ENCODE results near the gene SRGAP1.

- TF ChIP-seq ZNF184 (tag by site-specific recombination; IDR thresholded peaks at IDR 0.05) = no peak
- TF ChIP-seq, protein P1, sequence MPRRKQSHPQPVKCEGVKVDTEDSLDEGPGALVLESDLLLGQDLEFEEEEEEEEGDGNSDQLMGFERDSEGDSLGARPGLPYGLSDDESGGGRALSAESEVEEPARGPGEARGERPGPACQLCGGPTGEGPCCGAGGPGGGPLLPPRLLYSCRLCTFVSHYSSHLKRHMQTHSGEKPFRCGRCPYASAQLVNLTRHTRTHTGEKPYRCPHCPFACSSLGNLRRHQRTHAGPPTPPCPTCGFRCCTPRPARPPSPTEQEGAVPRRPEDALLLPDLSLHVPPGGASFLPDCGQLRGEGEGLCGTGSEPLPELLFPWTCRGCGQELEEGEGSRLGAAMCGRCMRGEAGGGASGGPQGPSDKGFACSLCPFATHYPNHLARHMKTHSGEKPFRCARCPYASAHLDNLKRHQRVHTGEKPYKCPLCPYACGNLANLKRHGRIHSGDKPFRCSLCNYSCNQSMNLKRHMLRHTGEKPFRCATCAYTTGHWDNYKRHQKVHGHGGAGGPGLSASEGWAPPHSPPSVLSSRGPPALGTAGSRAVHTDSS (tag by site-specific recombination; IDR thresholded peaks at IDR 0.05) = no peak
- TF ChIP-seq CTCF (tag by site-specific recombination; IDR thresholded peaks at IDR 0.05) = no peak
- no peak for TF ChIP-seq ZNF23 (tag by site-specific recombination; IDR thresholded peaks at IDR 0.05; ENCODE audit: borderline replicate concordance)
- TF ChIP-seq KLF1 (tag by site-specific recombination; IDR thresholded peaks at IDR 0.05) = no peak
- no peak for TF ChIP-seq ZFP69B (tag by site-specific recombination; IDR thresholded peaks at IDR 0.05)
- TF ChIP-seq SALL2 (tag by site-specific recombination; IDR thresholded peaks at IDR 0.05; ENCODE audit: borderline replicate concordance) = no peak
- TF ChIP-seq SP2 (tag by site-specific recombination; IDR thresholded peaks at IDR 0.05) = no peak
- no peak for TF ChIP-seq KLF16 (tag by site-specific recombination; IDR thresholded peaks at IDR 0.05)
- TF ChIP-seq ZNF677 (tag by site-specific recombination; IDR thresholded peaks at IDR 0.05) = no peak
These were observed 194.9 kb downstream of the SRGAP1 start for GRCh38 chr12:64039281-64039871.
